GM23338 (cell line): ENCODE data around the gene TBC1D21. TPM values are rescaled to one million over a fixed set of nuclear protein-coding genes. Genes with fewer than 3 reads are reported as not detected.

Source experiments
- ATAC-seq: fragments of 200-7000 bp; cut with Tn5 transposase; 3 replicates; pipeline ENCODE4 v1.9.1; 2020
- DNase-seq: peaks from one replicate; pipeline ENCODE4 v3.0.0-alpha.2; 2015; ENCODE audit warnings: low spot score
- H2AFZ ChIP-seq: fragments of 200-600 bp; sonication (generic); 2 replicates; pipeline ENCODE4 v1.8.0; 2016; ENCODE audit warnings: antibody characterized with exemption, mild to moderate bottlenecking, moderate library complexity
- H3F3A ChIP-seq: fragments of 200-600 bp; sonication (generic); replicated peaks from 2 replicates; pipeline ENCODE4 v1.8.0; 2017; ENCODE audit warnings: antibody characterized with exemption, mixed run types, low read depth
- H3K27ac ChIP-seq: fragments of 200-600 bp; sonication (generic); 2 replicates; pipeline ENCODE4 v1.6.1; 2016; ENCODE audit warnings: low read depth
- H3K27me3 ChIP-seq: fragments of 200-600 bp; sonication (generic); 2 replicates; pipeline ENCODE4 v1.8.0; 2016; ENCODE audit warnings: mild to moderate bottlenecking, mixed run types, moderate library complexity; ENCODE audit not compliant: insufficient read depth
- H3K36me3 ChIP-seq: fragments of 200-600 bp; sonication (generic); 2 replicates; pipeline ENCODE4 v1.8.0; 2016; ENCODE audit warnings: mild to moderate bottlenecking; ENCODE audit not compliant: insufficient read depth
- H3K4me1 ChIP-seq: fragments of 200-600 bp; sonication (generic); 2 replicates; pipeline ENCODE4 v1.8.0; 2016; ENCODE audit warnings: mild to moderate bottlenecking, moderate library complexity; ENCODE audit not compliant: insufficient read depth
- H3K4me2 ChIP-seq: fragments of 200-600 bp; sonication (generic); 2 replicates; pipeline ENCODE4 v1.7.1; 2017; ENCODE audit warnings: mixed run types
- H3K4me3 ChIP-seq: fragments of 200-600 bp; sonication (generic); 2 replicates; pipeline ENCODE4 v1.6.1; 2016; ENCODE audit warnings: mixed run types
- H3K79me2 ChIP-seq: fragments of 200-600 bp; sonication (generic); replicated peaks from 2 replicates; pipeline ENCODE4 v1.8.0; 2017; ENCODE audit warnings: mild to moderate bottlenecking; ENCODE audit not compliant: insufficient read depth
- H3K9me2 ChIP-seq: fragments of 200-600 bp; sonication (generic); 2 replicates; pipeline ENCODE4 v1.8.0; 2017; ENCODE audit not compliant: insufficient read depth
- H4K20me1 ChIP-seq: fragments of 200-600 bp; sonication (generic); replicated peaks from 2 replicates; pipeline ENCODE4 v1.8.0; 2017; ENCODE audit warnings: mild to moderate bottlenecking; ENCODE audit not compliant: insufficient read depth
- H3K27ac Mint-ChIP-seq: 2 replicates; pipeline ENCODE4 v1.8.0; 2020; ENCODE audit warnings: inconsistent platforms, mild to moderate bottlenecking, moderate library complexity, mixed read lengths
- H3K27me3 Mint-ChIP-seq: 3 replicates; pipeline ENCODE4 v1.8.0; 2022; ENCODE audit warnings: low read depth, mild to moderate bottlenecking, moderate library complexity, mixed read lengths, inconsistent platforms; ENCODE audit not compliant: insufficient read depth, poor library complexity
- H3K36me3 Mint-ChIP-seq: 3 replicates; pipeline ENCODE4 v1.8.0; 2021; ENCODE audit warnings: low read depth, mild to moderate bottlenecking, inconsistent platforms, moderate library complexity, mixed read lengths
- H3K4me1 Mint-ChIP-seq: 3 replicates; pipeline ENCODE4 v1.8.0; 2020; ENCODE audit warnings: mild to moderate bottlenecking, inconsistent platforms, mixed read lengths
- H3K4me3 Mint-ChIP-seq: 3 replicates; pipeline ENCODE4 v1.8.0; 2021; ENCODE audit warnings: moderate library complexity, mild to moderate bottlenecking, inconsistent platforms, mixed read lengths
- H3K9me3 Mint-ChIP-seq: 3 replicates; pipeline ENCODE4 v1.8.0; 2020; ENCODE audit warnings: moderate library complexity, mild to moderate bottlenecking, inconsistent platforms, mixed read lengths
- CTCF ChIP-seq, 2 experiments: fragments of 200-600 bp in 1 of 2; sonication (generic) in 1 of 2; conservative IDR thresholded peaks; 2 replicates each; pipeline versions ENCODE4 v1.5.1 to v1.6.1; 2016 to 2017; ENCODE audit warnings: antibody characterized with exemption in 2 of 2, low read depth in 2 of 2, mild to moderate bottlenecking in 2 of 2, moderate library complexity in 1 of 2
- ETS1 ChIP-seq: IDR thresholded peaks from 2 replicates; pipeline ENCODE4 v1.6.1; 2016; ENCODE audit warnings: antibody characterized with exemption
- EZH2 ChIP-seq: fragments of 200-600 bp; sonication (generic); IDR thresholded peaks from one replicate; pipeline ENCODE4 v1.8.0; 2017; ENCODE audit warnings: antibody characterized with exemption, mild to moderate bottlenecking, low read depth; ENCODE audit not compliant: unreplicated experiment
- EZH2phosphoT487 ChIP-seq: fragments of 200-600 bp; sonication (generic); IDR thresholded peaks from one replicate; pipeline ENCODE4 v1.8.1; 2018; ENCODE audit warnings: antibody characterized with exemption; ENCODE audit not compliant: unreplicated experiment
- NANOG ChIP-seq: IDR thresholded peaks from 2 replicates; pipeline ENCODE4 v1.6.1; 2016; ENCODE audit warnings: antibody characterized with exemption, borderline replicate concordance
- POLR2AphosphoS5 ChIP-seq: IDR thresholded peaks from 2 replicates; pipeline ENCODE4 v1.6.1; 2016; ENCODE audit warnings: antibody characterized with exemption, low read depth
- STAT1 ChIP-seq: IDR thresholded peaks from one replicate; pipeline ENCODE4 v1.6.1; 2016; ENCODE audit warnings: antibody characterized with exemption; ENCODE audit not compliant: unreplicated experiment
- ZNF331 ChIP-seq: fragments of 250-450 bp; sonication (Bioruptor Pico); IDR thresholded peaks from 2 replicates; pipeline ENCODE4 v1.5.0; 2020; ENCODE audit warnings: low read depth, mild to moderate bottlenecking, moderate library complexity
- polyA plus RNA-seq: library from polyadenylated mRNA; unstranded; fragments of >200 nt; fragmentation: Nextera tagmentation; extraction: Ambion mirVana; gene quantifications from 2 replicates; pipeline ENCODE4 v1.2.1, GENCODE V29; 2016
- total RNA-seq: library from RNA; depleted of rRNA; stranded (reverse); fragments of >200 nt; shearing (Covaris generic); gene quantifications from 2 replicates; pipeline ENCODE4 v1.2.3, GENCODE V29; 2014

The TBC1D21 gene
- total and polyA plus RNA-seq, 2 experiments from 2014 or later = not detected

DNA sequence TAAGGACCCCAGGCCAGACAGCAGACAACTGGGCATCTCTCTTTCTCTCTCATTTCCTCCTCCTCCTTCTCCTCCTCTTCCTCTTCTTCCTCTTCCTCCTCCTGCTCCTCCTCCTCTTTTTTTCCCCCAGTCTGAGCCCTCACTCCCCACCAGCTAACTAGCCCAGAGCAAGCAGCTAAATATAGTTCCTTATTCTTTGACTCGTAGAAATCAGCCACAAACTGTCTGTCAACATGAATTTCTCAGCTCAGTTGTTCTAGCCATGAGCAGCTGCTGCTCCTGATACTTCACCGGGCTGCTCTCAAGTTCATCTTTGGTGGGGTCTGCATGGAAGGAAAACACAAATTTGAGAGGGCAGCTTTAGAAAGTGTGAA lies 33.7 kb downstream of the TBC1D21 start:
- Histone ChIP-seq H3K27me3 (no peaks in the 10 kb centered on the region), H3K79me2 (no peaks in the 10 kb centered on the region), H3K27ac (no peak overlapping the region), H3K36me3 (no peaks in the 10 kb centered on the region), H3K9me2 (no peaks in the 10 kb centered on the region), H4K20me1 (no peaks in the 10 kb centered on the region; the same call in 1 of the 2 replicates), H3K4me1 (no peaks in the 10 kb centered on the region), H3F3A (no peaks in the 10 kb centered on the region), H3K4me3 (no peak overlapping the region), H3K4me2 (no peak overlapping the region), H2AFZ (no peak overlapping the region)
- ATAC-seq (no peak), DNase-seq (no peak)
- H3K27me3 Mint-ChIP-seq = peaks cover 9% of the 10 kb centered on the region
- H3K4me1 Mint-ChIP-seq = peaks cover 14% of the 10 kb centered on the region
- H3K36me3 Mint-ChIP-seq = no peaks in the 10 kb centered on the region
- no peaks in the 10 kb centered on the region for H3K9me3 Mint-ChIP-seq
- H3K4me3 Mint-ChIP-seq = no peak overlapping the region
- H3K27ac Mint-ChIP-seq = no peak overlapping the region
- TF ChIP-seq POLR2AphosphoS5 (no peak), ZNF331 (no peak), EZH2phosphoT487 (no peak), ETS1 (no peak), NANOG (no peak), EZH2 (no peak)

DNA sequence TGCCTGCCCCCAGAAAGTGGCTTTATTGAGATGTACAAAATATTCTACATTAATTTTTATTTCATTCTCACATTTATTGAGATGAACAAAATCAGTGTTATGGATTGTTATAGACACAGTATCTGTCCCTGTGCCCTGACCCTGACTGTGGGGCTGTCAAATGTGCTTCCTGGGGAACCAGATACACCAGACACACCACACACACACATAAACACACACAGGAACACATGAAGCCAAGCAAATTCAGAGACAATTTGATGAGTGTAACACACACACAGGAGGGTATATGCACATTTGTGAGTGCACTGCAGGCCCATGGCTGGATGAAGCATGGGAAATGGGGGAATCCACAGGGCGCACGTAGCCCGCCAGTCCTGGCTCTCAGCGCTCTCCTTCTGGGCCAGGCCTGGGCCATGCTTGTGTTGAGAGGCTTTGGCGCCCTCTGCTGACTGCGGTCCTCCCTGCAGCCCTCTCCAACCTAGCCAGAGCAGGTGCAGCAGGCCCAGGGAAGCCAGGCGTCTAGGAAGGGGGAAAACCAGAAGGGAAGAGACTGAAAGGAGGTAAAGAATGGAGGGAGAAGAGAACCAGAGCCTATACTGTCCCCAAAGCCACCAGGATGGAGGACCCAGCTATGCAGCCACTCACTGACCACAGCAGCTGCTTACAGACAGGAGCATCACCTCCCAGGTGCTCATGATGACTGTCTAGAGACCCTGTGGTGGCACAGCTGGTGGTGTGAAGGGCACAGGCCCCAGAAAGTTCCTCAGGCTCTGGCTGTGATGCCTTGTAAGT lies 34.9 kb downstream of the TBC1D21 start:
- Histone ChIP-seq H3K27me3 (no peaks in the 10 kb centered on the region), H3K9me2 (no peaks in the 10 kb centered on the region), H3K4me2 (no peak overlapping the region), H4K20me1 (no peaks in the 10 kb centered on the region; the same call in 1 of the 2 replicates), H2AFZ (no peak overlapping the region), H3K4me1 (no peaks in the 10 kb centered on the region), H3K36me3 (no peaks in the 10 kb centered on the region; the same call in 1 of the 2 replicates), H3K4me3 (no peak overlapping the region), H3K27ac (no peak overlapping the region), H3F3A (no peaks in the 10 kb centered on the region), H3K79me2 (no peaks in the 10 kb centered on the region)
- H3K9me3 Mint-ChIP-seq = no peaks in the 10 kb centered on the region
- TF ChIP-seq CTCF (conservative IDR thresholded peaks at IDR 0.05; ENCODE audit: low read depth in 2 of 2) (peak; percentile 90 to 99), STAT1 (no peak)
- DNase-seq = peak; percentile 91
- H3K36me3 Mint-ChIP-seq = no peaks in the 10 kb centered on the region
- H3K27me3 Mint-ChIP-seq = peaks cover 9% of the 10 kb centered on the region
- H3K27ac Mint-ChIP-seq = no peak overlapping the region
- no peak overlapping the region for H3K4me3 Mint-ChIP-seq
- H3K4me1 Mint-ChIP-seq = peaks cover 14% of the 10 kb centered on the region
- peak; percentile 100 for ATAC-seq
